ENCODE measurements around the gene MICOS13.

MICOS13 gene

GRCh38 chr19:5628461-5628860 is 51.9 kb downstream of the MICOS13 start:
- DNase-seq (ENCODE audit: low spot score) = no peak
